Stimulated activated CD8-positive, alpha-beta memory T cell treated with anti-CD3 and anti-CD28 coated beads, Interleukin-15, amount 100 ng/mL, for 24 hours (primary cell): ENCODE results near the gene LDLRAD4.

Experiments
- DNase-seq: peaks from one replicate; pipeline ENCODE4 v3.0.0-alpha.2; 2020; ENCODE audit warnings: low read depth

Gene LDLRAD4

GRCh38 chr18:13388586-13389490, 170.3 kb downstream of the LDLRAD4 start:
- DNase-seq: no peak

GRCh38 chr18:13389491-13390131, 171.1 kb downstream of the LDLRAD4 start:
- no peak for DNase-seq

DNA sequence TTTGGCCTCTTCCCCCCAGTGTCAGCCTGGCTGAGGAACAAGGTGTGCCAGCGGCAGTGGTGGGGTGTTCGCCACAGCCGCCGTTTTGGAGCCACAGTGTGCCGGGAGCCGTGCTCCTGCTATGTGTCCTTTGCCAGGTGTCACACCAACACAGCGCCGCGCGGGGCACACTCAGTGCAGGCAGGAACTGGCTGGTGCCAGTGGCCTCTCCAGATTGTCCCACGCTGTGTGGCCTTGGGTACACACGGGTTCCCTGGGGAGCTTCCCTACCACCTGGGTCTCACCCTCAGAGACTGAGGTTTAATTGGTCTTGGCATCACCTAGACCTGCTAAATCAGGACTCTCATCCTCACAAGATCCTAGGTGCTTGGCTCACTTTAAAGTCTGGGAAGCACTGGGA, 171.6 kb downstream of the LDLRAD4 start:
- no peak for DNase-seq

- no peak for DNase-seq
Measured at GRCh38 chr18:13390711-13391110, 172.2 kb downstream of the LDLRAD4 start.

DNA sequence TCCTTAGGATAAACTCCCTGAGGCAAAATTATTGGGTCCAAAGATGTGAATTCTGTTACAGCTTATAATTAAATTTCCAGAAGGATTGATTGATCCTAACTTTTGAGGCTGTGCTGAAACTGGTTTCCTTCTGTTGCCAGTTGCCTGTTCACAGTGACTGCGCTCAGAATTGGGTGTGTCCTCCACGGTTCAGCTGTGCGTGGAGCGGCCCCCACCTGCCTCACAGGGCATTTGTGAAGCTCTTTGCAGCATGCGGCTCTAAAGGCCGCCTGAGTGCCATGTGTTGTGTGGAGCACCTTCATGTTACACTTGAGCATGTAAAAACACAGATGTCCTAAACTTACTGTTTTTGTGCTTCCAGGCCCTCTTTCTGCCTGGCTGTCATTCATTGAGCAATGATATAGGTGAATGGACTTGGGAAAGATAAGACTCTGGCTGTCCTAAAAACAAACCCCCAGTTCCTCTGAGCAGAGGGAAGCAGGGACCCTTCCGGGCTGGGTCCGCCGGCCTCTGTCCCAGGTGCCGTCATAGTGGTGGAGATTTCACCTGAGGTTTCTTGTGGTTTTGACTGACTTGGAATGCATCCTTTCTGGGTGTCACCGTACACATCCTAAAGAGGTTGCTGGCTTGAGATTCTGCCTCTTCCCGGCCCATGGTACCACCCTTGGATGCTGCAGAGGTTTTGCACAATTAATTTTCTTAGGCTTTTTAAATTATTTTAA, 173.6 kb downstream of the LDLRAD4 start:
- no peak for DNase-seq

GRCh38 chr18:13392899-13393298, 174.3 kb downstream of the LDLRAD4 start:
- no peak for DNase-seq

DNA sequence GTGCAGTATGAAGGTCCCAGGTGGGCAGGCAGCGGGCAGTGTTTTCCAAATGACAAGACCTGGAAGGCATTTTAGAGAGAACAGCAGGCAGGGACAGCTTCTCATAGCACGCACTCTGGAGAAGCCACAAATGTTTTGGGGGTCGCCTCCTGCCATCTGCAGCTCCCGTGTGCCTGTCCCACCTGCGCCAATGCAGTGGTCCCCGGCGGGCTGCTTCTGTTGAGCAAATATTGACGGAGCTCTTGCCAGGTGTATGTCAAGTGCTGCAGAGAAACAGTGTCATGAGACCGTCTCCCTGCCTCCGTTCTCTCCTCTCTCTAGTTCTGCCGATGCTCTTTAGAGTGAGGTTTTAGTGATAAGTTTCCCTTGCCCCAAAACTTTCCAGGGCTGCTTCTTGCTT, 174.8 kb downstream of the LDLRAD4 start:
- no peak for DNase-seq

GRCh38 chr18:13394801-13395200, 176.2 kb downstream of the LDLRAD4 start:
- DNase-seq: no peak

DNA sequence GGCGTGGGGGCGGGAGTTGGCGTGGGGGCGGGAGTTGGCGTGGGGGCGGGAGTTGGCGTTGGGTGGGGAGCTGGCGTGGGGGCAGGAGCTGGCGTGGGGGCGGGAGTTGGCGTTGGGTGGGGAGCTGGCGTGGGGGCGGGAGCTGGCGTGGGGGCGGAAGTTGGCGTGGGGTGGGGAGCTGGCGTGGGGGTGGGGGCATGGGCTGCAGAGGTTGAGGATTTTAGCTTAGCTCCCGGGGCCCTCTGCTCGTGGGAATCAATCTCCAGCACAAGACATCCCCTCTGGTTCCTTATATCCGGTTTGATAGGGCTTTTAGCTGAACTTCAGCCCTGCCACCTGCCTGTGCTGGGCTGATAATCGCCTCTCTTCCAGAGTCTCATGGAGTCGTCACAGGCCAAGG, 177.0 kb downstream of the LDLRAD4 start:
- DNase-seq: no peak

GRCh38 chr18:13397504-13398163, 179.1 kb downstream of the LDLRAD4 start:
- no peak for DNase-seq

DNA sequence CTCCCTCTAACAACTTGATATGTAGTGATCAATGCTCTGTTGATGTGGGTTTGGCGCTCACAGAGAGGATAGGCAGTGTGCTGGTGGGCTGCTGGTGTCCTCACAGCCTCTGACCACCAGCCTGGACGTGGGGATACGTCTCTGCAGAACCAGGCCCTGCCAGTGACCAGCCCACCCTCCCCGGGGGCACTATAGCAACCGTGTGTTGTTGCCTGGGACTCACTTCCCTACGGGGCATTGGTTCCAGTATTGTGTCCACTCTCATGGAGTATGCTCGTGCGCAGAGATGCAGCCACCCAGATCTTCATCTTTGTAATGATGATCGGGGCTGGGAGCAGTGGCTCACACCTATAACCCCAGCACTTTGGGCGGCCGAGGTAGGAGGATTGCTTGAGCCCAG, 180.1 kb downstream of the LDLRAD4 start:
- no peak for DNase-seq

DNA sequence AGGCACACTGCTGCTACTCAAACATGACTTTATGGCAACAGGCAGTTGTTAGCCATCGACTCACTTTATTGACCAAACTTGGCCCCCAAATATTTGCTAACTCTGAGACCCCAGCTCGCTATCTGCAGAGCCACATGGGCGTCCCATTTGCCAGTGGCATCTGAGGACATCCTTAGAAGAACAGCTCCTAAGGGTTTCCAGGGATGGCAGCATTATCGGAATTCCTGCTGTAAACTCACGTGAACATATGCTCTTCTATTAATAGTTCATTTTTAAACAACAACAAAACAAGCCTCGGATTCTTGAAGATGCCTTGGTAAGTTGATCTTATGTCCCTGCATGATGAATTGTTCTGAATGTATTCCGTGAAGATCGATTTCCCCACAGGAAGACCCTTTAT, 181.0 kb downstream of the LDLRAD4 start:
- no peak for DNase-seq

DNA sequence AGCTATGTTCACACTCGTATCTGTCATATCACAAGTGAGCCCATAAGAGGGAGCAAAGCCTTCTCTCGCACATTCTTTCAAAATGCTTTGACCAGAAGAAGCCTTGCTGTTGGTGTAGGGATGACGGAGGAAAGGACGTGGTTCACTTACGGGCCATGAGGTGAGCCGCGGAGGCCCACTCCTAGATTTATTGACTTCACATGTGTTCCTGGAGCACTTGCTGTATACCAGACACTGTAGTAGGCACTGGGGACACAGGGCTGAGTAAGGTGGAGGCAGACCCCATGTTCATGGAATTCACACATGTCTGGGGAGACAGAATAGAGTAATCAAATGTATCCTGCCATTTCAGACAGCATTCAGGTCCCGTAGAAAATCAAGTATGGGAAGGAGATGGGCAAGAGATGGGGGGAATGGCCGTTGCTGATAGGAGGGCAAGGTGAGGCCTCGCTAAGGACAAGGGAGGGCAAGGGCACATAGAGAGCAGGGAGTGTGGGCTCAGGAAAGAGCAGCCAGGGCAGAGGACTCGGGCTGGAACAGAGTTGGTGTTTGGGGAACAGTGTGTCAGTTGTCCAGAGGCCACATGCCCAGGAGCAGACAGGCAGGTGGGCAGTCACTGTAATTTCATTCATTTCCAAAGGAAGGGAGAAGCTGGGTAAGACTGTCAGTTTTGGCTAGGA, 182.2 kb downstream of the LDLRAD4 start:
- DNase-seq: no peak

- no peak for DNase-seq
Measured at GRCh38 chr18:13401404-13401803, 182.8 kb downstream of the LDLRAD4 start.

DNA sequence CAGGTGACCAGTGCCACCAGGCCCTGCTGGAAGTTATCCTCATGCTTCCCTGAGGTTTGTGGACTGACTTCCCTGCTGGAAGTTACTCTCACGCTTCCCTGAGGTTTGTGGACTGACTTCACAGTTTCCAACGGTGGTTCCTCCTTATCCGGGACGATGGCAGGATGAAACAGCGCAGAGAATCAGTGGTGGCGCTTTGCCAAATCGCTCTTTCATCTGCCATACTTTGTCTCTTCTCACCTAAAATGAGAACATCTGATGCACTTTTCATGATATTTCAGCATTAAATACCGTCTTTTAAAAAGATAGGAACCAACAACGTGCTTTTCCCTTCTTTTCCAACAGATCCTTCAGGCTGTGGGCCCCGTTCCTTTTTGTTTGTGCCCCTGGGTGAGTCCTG, 183.3 kb downstream of the LDLRAD4 start:
- DNase-seq: no peak

GRCh38 chr18:13403786-13404549, 185.4 kb downstream of the LDLRAD4 start:
- no peak for DNase-seq

DNA sequence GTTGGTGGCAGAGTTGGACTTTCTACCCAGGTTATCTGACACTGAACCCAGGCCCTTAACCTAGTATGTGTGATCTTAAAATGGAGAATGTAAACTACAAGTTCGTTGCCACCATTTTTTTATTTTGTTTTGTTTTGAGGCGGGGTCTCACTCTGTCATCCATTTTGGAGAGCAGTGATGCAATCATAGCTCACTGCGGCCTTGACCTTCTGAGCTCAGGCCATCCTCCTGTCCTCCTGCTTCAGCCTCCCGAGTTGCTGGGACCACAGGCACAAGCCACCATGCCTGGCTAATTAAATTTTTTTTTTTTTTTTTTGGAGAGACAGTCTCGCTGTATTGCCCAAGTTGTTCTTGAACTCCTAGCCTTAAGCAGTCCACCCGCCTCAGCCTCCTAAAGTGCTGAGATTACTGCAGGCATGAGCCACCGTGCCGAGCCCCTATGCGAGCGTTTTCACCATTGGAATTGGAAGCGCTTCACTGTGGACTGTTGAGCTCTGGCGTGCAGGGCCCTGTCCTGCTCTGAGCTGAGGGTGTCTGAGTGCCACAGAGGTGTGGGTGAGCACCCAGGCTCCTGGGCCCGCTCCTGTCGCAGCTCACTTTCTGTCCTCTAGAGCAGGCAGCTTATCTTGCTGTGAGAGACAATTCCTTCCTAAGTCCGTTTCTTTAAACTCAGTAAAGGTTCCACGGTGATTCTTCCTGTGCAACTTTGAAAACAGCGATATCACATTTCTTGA, 186.9 kb downstream of the LDLRAD4 start:
- DNase-seq: no peak

DNA sequence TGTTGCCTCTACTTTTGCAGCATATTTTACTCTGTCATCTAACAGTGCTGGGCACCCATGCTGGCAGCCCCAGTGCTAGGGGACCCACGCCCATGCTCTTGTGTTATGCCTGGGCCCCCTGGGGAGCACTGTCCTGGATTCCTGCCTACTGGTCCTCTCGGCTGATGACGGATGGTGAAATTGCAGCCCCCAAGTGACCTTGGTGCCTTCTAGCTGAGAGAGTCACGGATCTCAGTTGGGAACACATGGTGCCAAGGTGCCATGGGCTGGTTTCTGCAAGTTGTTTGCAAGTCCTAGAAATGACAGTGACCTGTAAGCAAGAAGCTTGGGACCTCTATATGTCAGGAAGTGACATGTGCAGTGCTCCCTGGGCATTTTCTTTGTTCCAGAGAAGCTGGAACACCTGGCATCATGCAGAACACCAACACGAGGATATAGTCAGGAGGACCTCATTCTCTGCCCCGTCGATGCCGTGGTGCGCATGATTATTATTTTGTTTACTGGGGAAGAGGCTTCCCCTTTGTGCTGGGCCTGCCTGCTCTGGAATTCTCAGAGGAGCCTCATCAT, 187.6 kb downstream of the LDLRAD4 start:
- DNase-seq: no peak

DNA sequence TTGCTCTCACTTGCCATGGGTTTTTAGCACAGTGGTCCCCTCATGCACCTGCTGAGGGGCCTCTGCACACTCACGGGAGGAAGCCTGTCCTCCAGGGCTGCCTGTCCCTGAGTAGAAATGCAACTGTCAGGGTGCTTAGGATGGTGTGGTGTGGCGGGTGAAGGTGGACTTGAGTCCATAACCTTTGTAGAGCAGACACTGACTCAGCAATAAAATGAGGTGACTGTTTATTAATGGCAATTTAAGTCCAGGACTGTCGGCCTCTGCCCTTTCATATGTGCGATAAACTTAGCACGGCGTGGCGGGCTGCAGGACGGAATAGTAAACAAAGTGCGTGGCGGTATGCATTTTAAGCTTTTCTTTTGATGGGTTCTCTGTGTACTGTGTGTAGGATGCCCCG, 188.2 kb downstream of the LDLRAD4 start:
- DNase-seq: no peak

DNA sequence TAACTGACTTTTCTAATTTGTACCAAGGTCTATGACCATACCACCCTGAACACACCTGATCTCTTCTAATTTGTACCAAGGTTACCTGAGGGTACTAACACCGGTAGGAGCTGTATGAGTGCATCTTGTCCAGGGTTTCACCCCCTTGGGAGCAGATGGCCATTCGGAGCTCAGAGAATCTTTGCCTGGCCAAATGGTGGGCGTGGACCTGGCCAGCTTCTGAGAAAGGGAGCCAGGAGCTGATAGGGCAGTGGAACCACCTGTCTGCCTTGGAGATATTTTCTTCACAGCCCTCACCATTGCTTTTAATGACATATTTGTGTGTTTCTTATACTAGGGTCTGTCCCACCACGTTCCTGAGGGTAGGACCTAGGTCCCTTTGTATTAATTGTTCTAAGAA, 188.9 kb downstream of the LDLRAD4 start:
- DNase-seq: no peak
